Transverse colon (tissue), 3 donors: ENCODE results near the gene IL22RA2.

Source experiments
- CTCF ChIP-seq, 5 experiments: fragments of 200-600 bp in 3 of 5; fragments of 450-650 bp in 2 of 5; sonication (generic) in 3 of 5; IDR thresholded peaks; 1 replicate in 2 of 5; 2 replicates in 3 of 5; pipeline ENCODE4 v1.5.1; 2016 to 2017; ENCODE audit warnings: antibody characterized with exemption in 5 of 5, inconsistent platforms in 3 of 5, mild to moderate bottlenecking in 2 of 5, moderate library complexity in 1 of 5
- EP300 ChIP-seq: sonication (generic); formaldehyde crosslinking; IDR thresholded peaks from one replicate; pipeline ENCODE4 v1.6.1; 2017; ENCODE audit warnings: antibody characterized with exemption, low read depth

GRCh38 chr6:137218473-137218916 is 45.1 kb upstream of the IL22RA2 start:
- no peak for TF ChIP-seq CTCF (IDR thresholded peaks at IDR 0.05)
- TF ChIP-seq EP300 = no peak
